ENCODE results near the gene NELFA.

The NELFA gene

DNA sequence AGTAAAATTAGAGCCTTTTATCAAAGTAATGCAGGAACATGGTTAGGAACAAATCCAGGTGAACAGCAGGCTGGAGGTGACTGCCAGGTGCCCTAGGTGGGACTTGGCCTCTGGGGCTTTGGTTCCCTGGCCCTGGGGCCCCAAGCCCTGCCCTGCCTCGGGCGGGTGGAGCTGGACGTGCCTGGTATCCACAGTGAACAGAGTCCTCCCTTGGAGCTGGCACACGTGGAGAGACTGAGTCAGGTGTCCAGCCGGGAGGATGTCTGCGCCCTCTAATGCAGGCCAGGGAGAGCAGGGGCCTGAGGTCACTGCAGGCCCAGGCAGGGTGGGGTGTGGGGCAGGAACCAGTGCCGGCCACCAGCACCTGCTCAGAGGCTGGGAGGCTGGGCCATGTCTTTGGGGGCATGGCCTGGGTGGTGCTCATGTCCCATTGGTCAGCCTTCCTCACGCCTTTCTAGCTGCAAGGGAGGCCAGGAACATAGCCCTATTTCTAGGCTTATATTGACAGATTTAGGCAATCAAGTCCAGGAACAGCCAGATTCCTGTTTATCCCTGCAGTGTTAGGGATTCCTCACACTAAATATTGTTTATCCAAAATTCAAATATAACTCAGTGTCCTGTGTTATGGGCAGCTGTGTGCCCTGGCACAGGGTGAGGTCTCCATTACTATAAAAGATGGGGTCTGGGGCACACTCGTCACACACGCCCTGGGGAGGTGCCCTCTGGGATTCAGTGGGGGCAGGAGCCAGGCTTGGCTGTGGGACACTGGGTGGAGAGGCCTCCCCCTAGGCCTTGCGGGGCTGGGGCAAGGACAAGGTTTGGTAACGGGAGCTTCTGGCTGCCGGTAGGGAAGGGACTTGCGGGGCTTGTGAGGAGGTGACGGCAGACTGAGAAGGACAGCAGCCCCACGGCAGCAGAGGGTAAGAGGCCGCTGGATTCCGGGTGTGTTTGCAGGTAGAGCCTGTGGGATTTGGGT is 36.1 kb upstream of the NELFA start:
- TF ChIP-seq, protein P1, sequence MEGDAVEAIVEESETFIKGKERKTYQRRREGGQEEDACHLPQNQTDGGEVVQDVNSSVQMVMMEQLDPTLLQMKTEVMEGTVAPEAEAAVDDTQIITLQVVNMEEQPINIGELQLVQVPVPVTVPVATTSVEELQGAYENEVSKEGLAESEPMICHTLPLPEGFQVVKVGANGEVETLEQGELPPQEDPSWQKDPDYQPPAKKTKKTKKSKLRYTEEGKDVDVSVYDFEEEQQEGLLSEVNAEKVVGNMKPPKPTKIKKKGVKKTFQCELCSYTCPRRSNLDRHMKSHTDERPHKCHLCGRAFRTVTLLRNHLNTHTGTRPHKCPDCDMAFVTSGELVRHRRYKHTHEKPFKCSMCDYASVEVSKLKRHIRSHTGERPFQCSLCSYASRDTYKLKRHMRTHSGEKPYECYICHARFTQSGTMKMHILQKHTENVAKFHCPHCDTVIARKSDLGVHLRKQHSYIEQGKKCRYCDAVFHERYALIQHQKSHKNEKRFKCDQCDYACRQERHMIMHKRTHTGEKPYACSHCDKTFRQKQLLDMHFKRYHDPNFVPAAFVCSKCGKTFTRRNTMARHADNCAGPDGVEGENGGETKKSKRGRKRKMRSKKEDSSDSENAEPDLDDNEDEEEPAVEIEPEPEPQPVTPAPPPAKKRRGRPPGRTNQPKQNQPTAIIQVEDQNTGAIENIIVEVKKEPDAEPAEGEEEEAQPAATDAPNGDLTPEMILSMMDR (IDR thresholded peaks at IDR 0.05; ENCODE audit: insufficient read depth, low read length, missing control alignments): no peak
- ChIA-PET POLR2A (interaction anchor here (0.6 kb wide), 1 partner anchor 34 kb away, joined by 3 read pairs; no protein-coding TSS in a partner anchor), CTCF (no interaction called here)
- H3K4me3 ChIP-seq (ENCODE audit: low read depth, low read length): no peak overlapping the region
- DNase-seq (ENCODE audit: low read depth, low spot score): no peak

DNA sequence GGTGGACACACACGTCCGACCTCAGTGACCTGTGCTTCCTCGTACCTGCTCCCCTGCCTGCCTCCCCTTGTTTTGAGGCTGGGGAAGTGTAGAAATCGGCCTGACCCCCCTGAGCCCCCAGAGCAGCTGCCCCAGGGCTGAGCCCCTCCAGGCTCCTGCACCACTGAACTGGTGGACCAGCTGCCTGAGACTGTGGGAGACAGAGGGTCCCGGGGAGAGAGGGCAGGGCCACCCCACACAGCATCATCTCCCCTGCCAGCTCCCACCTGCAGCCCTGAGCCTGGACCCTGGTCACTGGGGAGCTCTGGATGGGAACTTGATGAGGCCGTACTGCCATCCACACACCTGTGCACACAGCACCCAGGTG is 35.3 kb upstream of the NELFA start:
- DNase-seq (ENCODE audit: low read depth, low spot score): no peak
- H3K4me3 ChIP-seq (ENCODE audit: low read depth, low read length): no peak overlapping the region
- POLR2A ChIA-PET: no interaction called here
- CTCF ChIA-PET: no interaction called here
- TF ChIP-seq, protein P1 (IDR thresholded peaks at IDR 0.05; ENCODE audit: insufficient read depth, low read length, missing control alignments): no peak

DNA sequence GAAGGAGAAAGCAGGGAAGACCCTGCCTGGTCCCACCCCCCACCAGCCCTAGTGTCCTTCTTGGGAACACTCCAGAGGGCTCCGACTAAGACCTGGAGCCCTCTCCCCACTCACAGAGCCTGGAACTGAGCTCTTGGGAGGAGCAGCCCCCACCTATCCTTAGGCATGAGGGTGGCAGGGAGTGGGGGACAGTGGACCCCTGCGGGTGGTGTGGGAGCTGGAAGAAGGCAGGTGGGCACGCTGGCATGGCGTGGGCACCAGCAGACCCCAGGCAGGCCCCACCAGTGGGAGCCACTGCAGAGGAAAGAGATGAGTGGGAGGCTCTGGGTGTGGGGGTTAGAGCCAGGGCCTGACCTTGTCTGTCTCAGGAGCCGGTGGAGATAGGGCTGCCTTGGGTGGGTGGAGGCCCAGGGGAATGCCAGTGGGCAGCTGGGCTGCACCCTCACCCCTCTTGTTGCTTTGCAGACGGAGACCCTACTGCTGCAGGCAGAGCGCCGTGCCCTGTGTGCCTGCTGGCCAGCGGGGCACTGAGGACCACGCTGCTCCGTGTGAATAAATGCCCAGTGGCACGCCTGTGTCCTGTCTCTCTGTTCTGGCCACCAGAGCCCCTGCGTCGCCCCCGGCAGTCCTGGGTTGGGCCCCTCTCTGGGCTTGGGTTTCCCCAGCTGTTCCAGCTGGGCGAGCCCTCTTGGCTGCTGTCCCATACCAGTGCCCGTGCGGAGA is 34.8 kb upstream of the NELFA start:
- H3K4me3 ChIP-seq (ENCODE audit: low read depth, low read length): no peak overlapping the region
- CTCF ChIA-PET: no interaction called here
- TF ChIP-seq, protein P1 (IDR thresholded peaks at IDR 0.05; ENCODE audit: insufficient read depth, low read length, missing control alignments): no peak
- POLR2A ChIA-PET: no interaction called here
- no peak for DNase-seq (ENCODE audit: low read depth, low spot score)

GRCh38 chr4:2042947-2043395 is 34.2 kb upstream of the NELFA start:
- POLR2A ChIA-PET: no interaction called here

DNA sequence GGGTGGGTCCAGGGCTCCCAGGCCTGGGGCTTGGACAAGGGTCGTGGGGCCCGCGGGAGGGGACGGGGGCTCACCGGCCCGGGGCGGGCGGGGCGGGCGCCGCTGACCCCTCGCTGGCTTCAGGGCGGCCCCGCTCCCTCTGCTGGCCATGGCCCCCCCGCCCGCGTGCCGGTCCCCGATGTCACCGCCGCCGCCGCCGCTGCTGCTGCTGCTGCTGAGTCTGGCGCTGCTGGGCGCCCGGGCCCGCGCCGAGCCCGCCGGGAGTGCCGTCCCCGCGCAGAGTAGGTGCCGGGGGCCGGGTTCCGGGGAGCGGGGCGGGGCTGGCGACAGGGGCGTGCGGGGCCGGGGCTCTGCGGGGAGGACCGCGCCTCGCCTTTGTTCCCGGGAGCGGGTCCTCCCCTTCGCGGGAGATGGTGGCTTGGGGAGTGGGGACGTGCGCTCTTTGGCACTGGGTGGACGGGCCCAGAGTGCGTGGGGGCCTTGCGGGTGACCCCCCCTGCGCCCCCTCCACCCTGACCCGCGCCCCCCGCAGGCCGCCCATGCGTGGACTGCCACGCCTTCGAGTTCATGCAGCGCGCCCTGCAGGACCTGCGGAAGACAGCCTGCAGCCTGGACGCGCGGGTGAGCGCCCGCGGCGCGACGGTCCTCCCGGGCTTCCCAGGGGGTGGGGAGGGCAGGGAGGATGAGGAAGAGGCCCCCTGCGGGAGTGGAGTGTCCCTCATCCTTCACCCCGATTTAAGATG is 33.6 kb upstream of the NELFA start:
- TF ChIP-seq, protein P1 (IDR thresholded peaks at IDR 0.05; ENCODE audit: insufficient read depth, low read length, missing control alignments): no peak
- POLR2A ChIA-PET: no interaction called here
- no peak for DNase-seq (ENCODE audit: low read depth, low spot score)
- peak overlapping the region; percentile 75 for H3K4me3 ChIP-seq (ENCODE audit: low read depth, low read length)
- CTCF ChIA-PET: no interaction called here

More at GRCh38 chr4:2042947-2043395, 34.2 kb upstream of the NELFA start:
- H3K4me3 ChIP-seq (ENCODE audit: low read depth, low read length): peak overlapping the region; percentile 75
- CTCF ChIA-PET: no interaction called here
- TF ChIP-seq, protein P1 (IDR thresholded peaks at IDR 0.05; ENCODE audit: insufficient read depth, low read length, missing control alignments): no peak
- no peak for DNase-seq (ENCODE audit: low read depth, low spot score)
